AG04449 (cell line): ENCODE data around the gene CMTM7.

ENCODE experiments used
- CTCF ChIA-PET: fragments of 350-600 bp; formaldehyde crosslinking; extraction: SDS; loops from one replicate; lab custom pipeline; 2021; ENCODE audit warnings: antibody characterized with exemption; lab: Yijun Ruan, JAX
- POLR2A ChIA-PET: fragments of 400-600, 350-600 bp; formaldehyde crosslinking; extraction: SDS; loops from one replicate; lab custom pipeline; 2020; ENCODE audit warnings: antibody characterized with exemption, inconsistent platforms; lab: Yijun Ruan, JAX
- DNase-seq: peaks from one replicate; pipeline ENCODE4 v3.0.0-alpha.2; 2010; ENCODE audit warnings: low read depth, low spot score
- H3K4me3 ChIP-seq: 2 replicates; pipeline ENCODE4 v1.5.1; 2011; ENCODE audit warnings: low read depth, mild to moderate bottlenecking, control low read depth, low read length
- CTCF ChIP-seq: IDR thresholded peaks from one replicate; pipeline ENCODE4 v1.5.1; 2011; ENCODE audit warnings: mild to moderate bottlenecking, moderate library complexity, low read length, control low read depth, inconsistent platforms; ENCODE audit not compliant: insufficient read depth; ENCODE audit errors: missing control alignments

Gene CMTM7

GRCh38 chr3:32391643-32392535 is at the start of gene CMTM7:
Gene CMTM7 (plus strand): TSS chr3:32391853. CDS start chr3:32391907, 54 bp downstream.
- no peak for TF ChIP-seq CTCF
- peak within 1 kb of the TSS; percentile 74 for H3K4me3 ChIP-seq
- no peak for DNase-seq
- CTCF ChIA-PET: interaction anchor here (0.7 to 3.4 kb wide), 5 partner anchors 9 to 95 kb away, joined by 3 to 41 read pairs (median 9); no protein-coding TSS in a partner anchor
- POLR2A ChIA-PET: interaction anchor here (0.5 to 1.2 kb wide), 2 partner anchors 60 to 102 kb away, joined by 3 read pairs; no protein-coding TSS in a partner anchor

- TF ChIP-seq CTCF: no peak
- no peak overlapping the region for H3K4me3 ChIP-seq
- DNase-seq: no peak
- CTCF ChIA-PET: interaction anchor here (0.6 to 3.2 kb wide), 3 partner anchors 28 to 240 kb away, joined by 3 to 14 read pairs (median 3); no protein-coding TSS in a partner anchor
- POLR2A ChIA-PET: no interaction called here
Measured at GRCh38 chr3:32347343-32348125, 44.1 kb upstream of the CMTM7 start.

- ChIA-PET CTCF (no interaction called here), POLR2A (no interaction called here)
- DNase-seq: no peak
Measured at GRCh38 chr3:32349184-32349583, 42.5 kb upstream of the CMTM7 start.

GRCh38 chr3:32352563-32352962 is 39.1 kb upstream of the CMTM7 start:
- CTCF ChIA-PET: interaction anchor here (1.0 to 1.1 kb wide), 2 partner anchors 12 to 24 kb away, joined by 3 read pairs; no protein-coding TSS in a partner anchor
- POLR2A ChIA-PET: no interaction called here
- no peak overlapping the region for H3K4me3 ChIP-seq

More at GRCh38 chr3:32349184-32349583, 42.5 kb upstream of the CMTM7 start:
- no peak overlapping the region for H3K4me3 ChIP-seq
- TF ChIP-seq CTCF: no peak

GRCh38 chr3:32353351-32353750 is 38.3 kb upstream of the CMTM7 start:
- CTCF ChIA-PET: interaction anchor here (1.0 to 1.1 kb wide), 2 partner anchors 11 to 23 kb away, joined by 3 read pairs; no protein-coding TSS in a partner anchor
- POLR2A ChIA-PET: no interaction called here
- no peak for TF ChIP-seq CTCF
- H3K4me3 ChIP-seq: no peak overlapping the region
- no peak for DNase-seq

More at GRCh38 chr3:32352563-32352962, 39.1 kb upstream of the CMTM7 start:
- no peak for TF ChIP-seq CTCF
- no peak for DNase-seq
